Esophagus muscularis mucosa (tissue), 4 donors: ENCODE data around the gene GRAMD4. TPM values are rescaled to one million over a fixed set of nuclear protein-coding genes. Genes with fewer than 3 reads are reported as not detected.

Source experiments
- DNase-seq: peaks from one replicate; pipeline ENCODE4 v3.0.0-alpha.2; 2017; ENCODE audit errors: extremely low spot score
- H3K27ac ChIP-seq, 4 donors: fragments of 200-600 bp; sonication (generic); replicated peaks in 1 of 4; 1 replicate in 3 of 4; 2 replicates in 1 of 4; pipeline ENCODE4 v1.5.1; 2016 to 2019; ENCODE audit warnings: mild to moderate bottlenecking in 1 of 4
- H3K27me3 ChIP-seq, 4 donors: fragments of 200-600 bp; sonication (generic); one replicate each; pipeline versions ENCODE4 v1.5.1 to v1.6.0; 2016 to 2019
- H3K36me3 ChIP-seq, 4 donors: fragments of 200-600 bp; sonication (generic); one replicate each; pipeline ENCODE4 v1.5.1; 2016 to 2019
- H3K4me1 ChIP-seq, 4 donors: fragments of 200-600 bp; sonication (generic); one replicate each; pipeline ENCODE4 v1.5.1; 2016 to 2019
- H3K4me3 ChIP-seq, 4 donors: fragments of 200-600 bp; sonication (generic); 1 replicate in 2 of 4; 2 replicates in 2 of 4; pipeline ENCODE4 v1.5.1; 2016 to 2019; ENCODE audit warnings: mild to moderate bottlenecking in 4 of 4, moderate library complexity in 1 of 4
- H3K9me3 ChIP-seq, 4 donors: fragments of 200-600 bp; sonication (generic); 1 replicate in 3 of 4; 2 replicates in 1 of 4; pipeline ENCODE4 v1.5.1; 2016 to 2019
- CTCF ChIP-seq, 3 experiments: fragments of 200-600 bp in 2 of 3; fragments of 450-650 bp in 1 of 3; sonication (generic) in 2 of 3; IDR thresholded peaks; one replicate each; pipeline ENCODE4 v1.5.1; 2017 to 2019; ENCODE audit warnings: antibody characterized with exemption in 3 of 3, mild to moderate bottlenecking in 2 of 3, moderate library complexity in 1 of 3
- EP300 ChIP-seq: sonication (generic); formaldehyde crosslinking; IDR thresholded peaks from one replicate; pipeline ENCODE4 v1.6.1; 2017; ENCODE audit warnings: antibody characterized with exemption
- POLR2A ChIP-seq: fragments of 450-650 bp; IDR thresholded peaks from one replicate; pipeline ENCODE4 v1.6.1; 2017; ENCODE audit warnings: antibody characterized with exemption, moderate library complexity, mild to moderate bottlenecking, low read depth
- POLR2AphosphoS5 ChIP-seq, 2 donors: sonication (generic); formaldehyde crosslinking; IDR thresholded peaks; one replicate each; pipeline ENCODE4 v1.6.1; 2017; ENCODE audit warnings: antibody characterized with exemption in 2 of 2
- WGBS: methylation state at CpG from one replicate; pipeline ENCODE4 v1.1.5; 2018; 5-methylcytosine and 5-hydroxymethylcytosine counted together
- intact Hi-C: fragments of 100-400 bp; cut with DNase I; formaldehyde crosslinking; loops from one replicate; pipeline ENCODE4 v1.15.1; 2023
- total RNA-seq, 4 donors: library from RNA; depleted of rRNA; stranded (reverse); fragments of >200 nt; gene quantifications; one replicate each; pipeline versions ENCODE4 v1.1.0 to v1.2.1, GENCODE V29; 2016

GRAMD4 gene
- total RNA-seq, 4 donors from 2014 or later, result 20.0 to 126 (median 63.8) TPM

DNA sequence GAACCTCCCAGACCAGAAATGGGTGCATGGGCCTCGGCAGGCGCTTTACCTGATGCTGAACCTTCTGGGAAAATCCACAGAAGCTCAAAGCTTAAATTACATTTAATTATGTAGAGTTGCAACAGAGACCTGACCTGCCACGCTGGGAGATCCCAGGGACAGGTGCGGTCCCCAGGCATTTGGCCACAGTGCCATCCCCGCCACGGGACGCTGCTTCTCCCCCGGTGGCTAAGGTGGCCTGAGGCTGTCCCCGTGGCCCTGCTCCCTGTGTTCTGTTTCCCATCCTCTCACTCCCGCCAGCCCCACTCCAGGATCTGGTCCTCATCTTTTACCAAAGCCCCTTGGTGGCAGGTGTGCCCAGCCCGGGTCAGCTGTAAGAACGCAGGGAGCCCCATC lies 39.6 kb downstream of the GRAMD4 start:
- peaks cover 8 to 57% (median 47%) of the 10 kb centered on the region in 4 donors for H3K36me3 ChIP-seq
- peaks cover 0 to 21% (median 4%) of the 10 kb centered on the region in 4 donors for H3K4me1 ChIP-seq
- H3K27ac ChIP-seq, result no peak overlapping the region
- DNase-seq, result no peak
- H3K27me3 ChIP-seq, result no peaks in the 10 kb centered on the region
- TF ChIP-seq CTCF (IDR thresholded peaks at IDR 0.05), result no peak
- no peak for TF ChIP-seq POLR2AphosphoS5 (IDR thresholded peaks at IDR 0.05)
- TF ChIP-seq EP300, result no peak
- no peak for TF ChIP-seq POLR2A
- intact Hi-C loops, result loop anchor here (10.0 kb wide), 1 partner anchor 95 kb away; no protein-coding TSS in a partner anchor
- H3K4me3 ChIP-seq, result no peak overlapping the region
- WGBS, result 87% methylated on average over 6 of the region's 12 CpGs
- no peaks in the 10 kb centered on the region for H3K9me3 ChIP-seq

- intact Hi-C loops, result no loop called here
- 77% methylated on average over 11 of the region's 11 CpGs for WGBS
These were observed 40.5 kb downstream of the GRAMD4 start for GRCh38 chr22:46660604-46661201.

GRCh38 chr22:46661221-46661851 lies 41.1 kb downstream of the GRAMD4 start:
- peaks cover 8 to 72% (median 63%) of the 10 kb centered on the region in 4 donors for H3K36me3 ChIP-seq
- intact Hi-C loops, result no loop called here
- WGBS, result 82% methylated on average over 17 of the region's 22 CpGs
- H3K4me3 ChIP-seq, result no peak overlapping the region
- no peak for DNase-seq
- no peak overlapping the region for H3K27ac ChIP-seq
- no peaks in the 10 kb centered on the region for H3K9me3 ChIP-seq
- no peak for TF ChIP-seq POLR2AphosphoS5 (IDR thresholded peaks at IDR 0.05)
- no peak for TF ChIP-seq POLR2A
- TF ChIP-seq CTCF (IDR thresholded peaks at IDR 0.05), result no peak
- no peak for TF ChIP-seq EP300
- H3K4me1 ChIP-seq, result peaks cover 0 to 15% (median 0%) of the 10 kb centered on the region in 4 donors
- H3K27me3 ChIP-seq, result no peaks in the 10 kb centered on the region

More at GRCh38 chr22:46660604-46661201, 40.5 kb downstream of the GRAMD4 start:
- Histone ChIP-seq H3K36me3 (peaks cover 8 to 66% (median 56%) of the 10 kb centered on the region in 4 donors), H3K4me3 (no peak overlapping the region), H3K27ac (no peak overlapping the region), H3K4me1 (peaks cover 0 to 19% (median 2%) of the 10 kb centered on the region in 4 donors), H3K9me3 (no peaks in the 10 kb centered on the region), H3K27me3 (no peaks in the 10 kb centered on the region)
- no peak for DNase-seq
- TF ChIP-seq POLR2A (no peak), POLR2AphosphoS5 (IDR thresholded peaks at IDR 0.05) (no peak), EP300 (no peak), CTCF (IDR thresholded peaks at IDR 0.05) (no peak)

DNA sequence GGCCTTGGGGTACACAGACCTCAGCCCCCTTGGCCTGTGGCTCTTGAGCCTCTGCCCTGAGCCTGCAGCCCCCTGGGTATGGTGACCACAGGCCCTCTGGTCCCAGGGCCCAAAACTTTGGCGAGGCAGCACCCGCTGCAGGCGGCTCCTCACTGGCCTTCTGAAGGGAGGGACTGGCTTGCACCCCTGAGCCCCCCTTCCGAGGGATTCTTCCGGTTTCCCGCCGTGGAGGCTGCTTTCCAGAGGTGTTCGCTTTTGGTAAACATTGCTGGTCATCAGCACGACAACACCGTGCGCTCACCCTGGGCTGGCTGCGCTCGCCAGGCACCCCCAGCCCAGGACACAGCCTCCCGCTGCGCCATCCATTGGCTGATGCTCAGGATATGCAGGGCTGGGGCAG lies 42.0 kb downstream of the GRAMD4 start:
- no peak overlapping the region for H3K4me3 ChIP-seq
- H3K4me1 ChIP-seq, result peaks cover 0 to 15% (median 0%) of the 10 kb centered on the region in 4 donors
- no peak for TF ChIP-seq POLR2AphosphoS5 (IDR thresholded peaks at IDR 0.05)
- TF ChIP-seq CTCF (IDR thresholded peaks at IDR 0.05), result no peak
- no peak for TF ChIP-seq POLR2A
- no peak for TF ChIP-seq EP300
- peaks cover 14 to 81% (median 72%) of the 10 kb centered on the region in 4 donors for H3K36me3 ChIP-seq
- WGBS, result 89% methylated on average over 10 of the region's 15 CpGs
- DNase-seq, result no peak
- intact Hi-C loops, result no loop called here
- H3K27me3 ChIP-seq, result no peaks in the 10 kb centered on the region
- no peak overlapping the region for H3K27ac ChIP-seq
- no peaks in the 10 kb centered on the region for H3K9me3 ChIP-seq
